HG03432 (cell line): ENCODE data around the gene STARD7.
"Not testable (repeated sequence)": the region's sequence is repeated elsewhere in the genome, so short reads cannot be mapped to it uniquely, and the experiment has no call there.

Experiments used
- ATAC-seq: cut with Tn5 transposase; IDR thresholded peaks from one replicate; pipeline ENCODE4 v1.9.1; 2021; ENCODE audit warnings: mild to moderate bottlenecking, moderate library complexity; ENCODE audit not compliant: unreplicated experiment

Gene STARD7

GRCh38 chr2:96164459-96165184, 44.0 kb downstream of the STARD7 start:
- peak; percentile 78 for ATAC-seq

- peak; percentile 67 for ATAC-seq
Observed at GRCh38 chr2:96163768-96164429, 44.7 kb downstream of the STARD7 start.

GRCh38 chr2:96163415-96163767, 45.2 kb downstream of the STARD7 start:
- ATAC-seq: no peak

- no peak for ATAC-seq
Observed at GRCh38 chr2:96161898-96162297, 46.7 kb downstream of the STARD7 start.

- not testable (repeated sequence) for ATAC-seq
Observed at GRCh38 chr2:96160366-96160765, 48.3 kb downstream of the STARD7 start.

- ATAC-seq: no peak
Observed at GRCh38 chr2:96159084-96159830, 49.4 kb downstream of the STARD7 start.

- ATAC-seq: no peak
Observed at GRCh38 chr2:96158554-96158940, 50.1 kb downstream of the STARD7 start.

GRCh38 chr2:96157649-96158553, 50.7 kb downstream of the STARD7 start:
- peak; percentile 70 for ATAC-seq

- ATAC-seq: peak; percentile 56
Observed at GRCh38 chr2:96156926-96157648, 51.5 kb downstream of the STARD7 start.

GRCh38 chr2:96156011-96156820, 52.4 kb downstream of the STARD7 start:
- no peak for ATAC-seq

- no peak for ATAC-seq
Observed at GRCh38 chr2:96154506-96155380, 53.9 kb downstream of the STARD7 start.

- no peak for ATAC-seq
Observed at GRCh38 chr2:96153991-96154431, 54.6 kb downstream of the STARD7 start.

GRCh38 chr2:96153291-96153713, 55.3 kb downstream of the STARD7 start:
- ATAC-seq: no peak

GRCh38 chr2:96152304-96153161, 56.1 kb downstream of the STARD7 start:
- ATAC-seq: no peak

- no peak for ATAC-seq
Observed at GRCh38 chr2:96151595-96152303, 56.9 kb downstream of the STARD7 start.

GRCh38 chr2:96150791-96151594, 57.6 kb downstream of the STARD7 start:
- no peak for ATAC-seq
